Cerebellar nuclear complex (tissue), 1 donor: Measurements from ENCODE around the gene RBL2.
"Not testable (repeated sequence)": the region's sequence is repeated elsewhere in the genome, so short reads cannot be mapped to it uniquely, and the experiment has no call there.

ENCODE experiments used
- DNase-seq, 2 experiments: peaks; one replicate each; lab custom pipeline; 2025; lab: John Stamatoyannopoulos, UW

RBL2 gene, protein sequence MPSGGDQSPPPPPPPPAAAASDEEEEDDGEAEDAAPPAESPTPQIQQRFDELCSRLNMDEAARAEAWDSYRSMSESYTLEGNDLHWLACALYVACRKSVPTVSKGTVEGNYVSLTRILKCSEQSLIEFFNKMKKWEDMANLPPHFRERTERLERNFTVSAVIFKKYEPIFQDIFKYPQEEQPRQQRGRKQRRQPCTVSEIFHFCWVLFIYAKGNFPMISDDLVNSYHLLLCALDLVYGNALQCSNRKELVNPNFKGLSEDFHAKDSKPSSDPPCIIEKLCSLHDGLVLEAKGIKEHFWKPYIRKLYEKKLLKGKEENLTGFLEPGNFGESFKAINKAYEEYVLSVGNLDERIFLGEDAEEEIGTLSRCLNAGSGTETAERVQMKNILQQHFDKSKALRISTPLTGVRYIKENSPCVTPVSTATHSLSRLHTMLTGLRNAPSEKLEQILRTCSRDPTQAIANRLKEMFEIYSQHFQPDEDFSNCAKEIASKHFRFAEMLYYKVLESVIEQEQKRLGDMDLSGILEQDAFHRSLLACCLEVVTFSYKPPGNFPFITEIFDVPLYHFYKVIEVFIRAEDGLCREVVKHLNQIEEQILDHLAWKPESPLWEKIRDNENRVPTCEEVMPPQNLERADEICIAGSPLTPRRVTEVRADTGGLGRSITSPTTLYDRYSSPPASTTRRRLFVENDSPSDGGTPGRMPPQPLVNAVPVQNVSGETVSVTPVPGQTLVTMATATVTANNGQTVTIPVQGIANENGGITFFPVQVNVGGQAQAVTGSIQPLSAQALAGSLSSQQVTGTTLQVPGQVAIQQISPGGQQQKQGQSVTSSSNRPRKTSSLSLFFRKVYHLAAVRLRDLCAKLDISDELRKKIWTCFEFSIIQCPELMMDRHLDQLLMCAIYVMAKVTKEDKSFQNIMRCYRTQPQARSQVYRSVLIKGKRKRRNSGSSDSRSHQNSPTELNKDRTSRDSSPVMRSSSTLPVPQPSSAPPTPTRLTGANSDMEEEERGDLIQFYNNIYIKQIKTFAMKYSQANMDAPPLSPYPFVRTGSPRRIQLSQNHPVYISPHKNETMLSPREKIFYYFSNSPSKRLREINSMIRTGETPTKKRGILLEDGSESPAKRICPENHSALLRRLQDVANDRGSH

DNA sequence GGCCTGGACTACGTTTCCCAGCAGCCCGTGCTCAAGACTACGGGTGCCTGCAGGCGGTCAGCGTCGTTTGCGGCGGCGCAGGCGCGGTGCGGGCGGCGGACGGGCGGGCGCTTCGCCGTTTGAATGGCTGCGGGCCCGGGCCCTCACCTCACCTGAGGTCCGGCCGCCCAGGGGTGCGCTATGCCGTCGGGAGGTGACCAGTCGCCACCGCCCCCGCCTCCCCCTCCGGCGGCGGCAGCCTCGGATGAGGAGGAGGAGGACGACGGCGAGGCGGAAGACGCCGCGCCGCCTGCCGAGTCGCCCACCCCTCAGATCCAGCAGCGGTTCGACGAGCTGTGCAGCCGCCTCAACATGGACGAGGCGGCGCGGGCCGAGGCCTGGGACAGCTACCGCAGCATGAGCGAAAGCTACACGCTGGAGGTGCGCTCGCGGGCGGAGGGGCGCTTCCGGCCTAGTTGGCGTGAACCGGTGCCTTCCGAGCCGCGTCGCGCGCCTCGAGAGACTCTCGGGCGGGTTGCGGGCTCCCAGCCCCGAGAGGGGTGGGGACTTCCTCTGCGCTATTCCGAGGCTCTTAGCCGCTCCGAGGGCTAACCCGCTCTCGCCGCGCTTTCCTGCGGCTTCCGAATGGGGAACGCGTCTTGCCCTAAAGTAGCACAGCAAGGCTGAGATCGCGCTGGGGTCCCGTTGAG is at the start of gene RBL2:
RBL2 (plus strand) TSS at position 95 of the 689 bp plus-strand sequence; CDS start at position 181, 86 bp downstream.
- DNase-seq = no peak

DNA sequence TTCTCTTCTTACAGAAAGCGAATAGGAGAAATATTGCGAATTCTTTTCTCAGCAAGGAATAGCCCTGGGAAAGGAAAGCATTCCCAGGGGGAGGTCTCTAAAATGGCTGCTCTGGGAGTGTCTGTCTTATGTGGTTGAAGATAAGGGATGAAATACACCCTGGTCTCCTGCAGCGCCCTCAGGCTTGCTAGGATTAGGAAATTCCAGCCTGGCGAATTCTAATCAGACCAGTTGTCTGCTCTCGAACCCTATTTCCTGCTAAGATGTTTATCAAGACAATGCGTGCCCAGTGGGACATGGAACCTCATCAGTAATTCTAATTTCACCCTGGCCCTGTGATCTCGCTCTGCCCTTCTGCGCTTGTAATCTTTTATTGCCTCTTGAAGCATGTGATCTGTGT is 49.7 kb upstream of the RBL2 start:
- DNase-seq = not testable (repeated sequence)

DNA sequence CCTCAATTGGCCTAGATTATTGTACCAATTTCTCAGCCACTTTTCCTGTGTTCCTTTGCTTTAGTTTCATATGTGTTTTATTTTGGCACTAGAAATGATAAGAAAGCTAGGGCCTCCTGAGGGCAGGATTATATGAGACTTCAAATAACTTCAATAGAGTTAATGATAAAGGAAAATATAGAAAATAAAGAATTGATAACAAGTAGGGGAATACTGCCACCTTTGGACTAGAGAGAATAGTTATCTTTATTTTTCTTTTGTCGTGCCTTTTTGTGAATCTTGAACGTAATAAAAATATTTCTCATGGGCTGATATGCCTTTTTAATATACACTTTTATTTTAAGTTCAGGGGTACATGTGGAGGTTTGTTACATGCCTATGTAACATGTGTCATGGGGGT is 29.3 kb upstream of the RBL2 start:
- DNase-seq = no peak

DNA sequence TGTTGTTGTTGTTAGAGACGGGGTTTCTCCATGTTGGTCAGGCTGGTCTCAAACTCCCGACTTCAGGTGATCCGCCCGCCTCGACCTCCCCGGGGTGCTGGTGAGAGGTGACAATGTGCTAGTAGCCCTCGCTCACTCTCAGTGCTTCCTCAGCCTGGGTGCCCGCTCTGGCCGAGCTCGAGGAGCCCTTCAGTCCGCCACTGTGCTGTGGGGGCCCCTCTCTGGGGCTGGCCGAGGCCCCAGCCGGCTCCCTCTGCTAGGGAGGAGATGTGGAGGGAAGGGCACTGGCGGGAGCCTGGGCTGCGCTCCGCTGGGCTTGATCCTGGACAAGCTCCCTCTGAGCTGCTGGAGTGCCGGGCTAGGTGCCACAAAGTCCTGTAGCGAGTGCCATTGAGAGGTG is 21.7 kb upstream of the RBL2 start:
- no peak for DNase-seq

DNA sequence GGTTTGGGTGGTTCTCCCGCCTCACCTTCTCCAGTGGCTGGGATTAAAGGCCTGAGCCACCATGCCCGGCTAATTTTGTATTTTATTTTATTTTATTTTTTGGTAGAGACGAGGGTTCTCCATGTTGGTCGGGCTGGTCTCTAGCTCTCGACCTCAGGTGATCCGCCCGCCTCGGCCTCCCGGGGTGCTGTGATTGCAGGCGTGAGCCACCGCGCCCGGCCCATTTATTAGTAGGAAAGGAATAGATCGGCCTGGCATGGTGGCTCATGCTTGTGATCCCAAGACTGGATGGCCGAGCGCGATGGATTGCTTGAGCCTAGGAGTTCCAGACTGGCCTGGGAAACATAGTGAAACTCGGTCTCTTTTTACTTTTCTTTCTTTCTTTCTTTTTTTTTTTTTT is 20.4 kb upstream of the RBL2 start:
- no peak for DNase-seq

DNA sequence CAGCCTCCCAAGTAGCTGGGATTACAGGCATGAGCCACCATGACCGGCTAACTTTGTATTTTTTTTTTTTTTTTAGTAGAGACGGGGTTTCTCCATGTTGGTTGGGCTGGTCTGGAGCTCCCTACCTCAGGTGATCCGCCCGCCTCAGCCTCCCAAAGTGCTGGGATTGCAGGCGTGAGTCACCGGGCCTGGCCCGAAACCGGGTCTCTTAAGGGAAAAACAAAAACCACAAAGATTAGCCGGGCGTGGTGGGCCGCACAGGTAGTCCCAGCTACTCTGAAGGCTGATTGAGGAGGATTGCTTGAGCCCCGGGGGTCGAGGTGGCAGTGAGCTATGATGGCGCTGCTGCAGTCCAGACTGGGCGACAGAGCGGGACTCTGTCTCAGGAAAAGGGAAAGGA is 19.9 kb upstream of the RBL2 start:
- no peak for DNase-seq

DNA sequence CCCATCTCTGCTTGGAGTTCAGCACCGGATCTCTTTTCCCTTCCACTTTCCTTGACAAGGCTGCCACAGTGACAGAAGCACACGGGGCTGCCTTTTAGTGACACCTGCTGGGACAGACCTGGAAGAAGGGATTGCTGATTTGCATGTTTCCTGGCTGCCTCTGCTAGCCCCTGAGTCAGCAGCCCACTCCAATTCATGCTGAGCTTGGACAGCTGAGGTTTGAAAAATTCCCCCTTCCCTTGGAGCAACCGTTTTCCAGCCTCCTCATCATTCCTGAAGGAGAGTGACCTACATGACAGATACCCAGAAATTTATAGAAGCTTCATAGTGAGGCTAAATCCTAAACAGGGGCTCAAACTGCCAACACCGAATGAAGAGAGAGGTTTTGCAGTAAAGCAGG is 18.8 kb upstream of the RBL2 start:
- DNase-seq = no peak

DNA sequence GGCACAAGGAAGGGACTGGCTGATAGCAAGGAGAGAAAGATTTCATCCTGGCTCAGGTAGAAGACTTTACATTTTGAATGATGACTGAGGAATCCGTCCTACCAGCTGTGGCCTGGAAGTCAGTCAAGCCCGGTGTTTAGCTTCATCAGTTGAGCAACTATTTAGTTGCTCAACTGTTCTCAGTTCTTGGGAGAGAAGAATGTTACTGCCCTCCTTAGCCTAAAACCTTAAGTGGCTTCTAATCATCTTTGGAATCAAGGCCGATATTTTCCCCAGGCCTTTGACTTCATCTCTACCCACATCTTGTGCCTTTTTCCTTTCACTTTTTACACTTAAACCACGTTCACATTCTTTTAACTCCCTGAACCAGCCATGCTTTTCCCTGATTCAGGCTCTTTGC is 17.3 kb upstream of the RBL2 start:
- no peak for DNase-seq

DNA sequence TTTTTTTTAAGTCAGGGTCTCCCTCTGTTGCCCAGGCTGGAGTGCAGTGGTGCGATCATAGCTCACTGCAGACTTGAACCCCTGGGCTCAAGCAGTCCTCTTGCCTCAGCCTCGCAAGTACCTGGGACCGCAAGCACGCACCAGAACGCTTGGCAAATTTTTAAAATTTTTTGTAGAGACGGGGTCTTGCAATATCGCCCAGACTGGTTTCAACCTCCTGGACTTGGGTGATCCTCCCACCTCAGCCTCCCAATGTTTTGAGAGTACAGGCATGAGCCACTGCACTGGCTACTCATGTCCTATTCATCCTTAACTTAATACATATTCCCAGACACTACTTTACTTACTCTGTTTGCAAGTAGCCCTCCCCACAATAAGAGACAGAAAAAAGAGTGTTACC is 16.3 kb upstream of the RBL2 start:
- DNase-seq = no peak

DNA sequence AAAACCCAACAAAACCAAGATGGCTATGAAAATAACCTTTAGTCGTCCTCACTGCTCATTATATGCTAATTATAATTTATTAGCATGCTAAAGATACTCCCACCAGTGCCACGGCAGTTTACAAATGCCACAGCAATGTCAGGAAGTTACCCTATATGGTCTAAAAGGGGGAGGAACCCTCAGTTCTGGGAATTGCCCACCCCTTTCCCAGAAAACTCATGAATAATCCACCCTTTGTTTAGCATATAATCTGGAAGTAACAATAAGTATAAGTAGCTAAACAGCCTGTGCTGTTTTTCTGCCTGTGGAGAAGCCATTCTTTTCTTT is 14.9 kb upstream of the RBL2 start:
- not testable (repeated sequence) for DNase-seq

DNA sequence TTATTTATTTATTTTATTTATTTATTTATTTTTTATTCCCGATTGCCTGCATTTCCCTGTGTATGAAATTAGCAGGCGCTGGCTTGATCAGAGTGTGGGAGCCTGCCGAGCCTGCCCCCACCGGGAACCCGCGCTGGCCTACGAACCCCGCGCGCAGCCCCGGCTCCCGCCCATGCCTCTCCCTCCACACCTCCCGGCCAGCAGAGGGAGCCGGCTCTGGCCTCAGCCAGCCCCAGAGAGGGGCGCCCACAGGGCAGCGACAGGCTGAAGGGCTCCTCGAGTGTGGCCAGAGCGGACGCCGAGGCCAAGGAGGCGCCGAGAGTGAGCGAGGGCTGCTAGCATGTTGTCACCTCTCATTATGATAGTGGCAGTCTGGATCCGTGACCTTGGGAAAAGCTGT is 13.0 kb upstream of the RBL2 start:
- DNase-seq = no peak

DNA sequence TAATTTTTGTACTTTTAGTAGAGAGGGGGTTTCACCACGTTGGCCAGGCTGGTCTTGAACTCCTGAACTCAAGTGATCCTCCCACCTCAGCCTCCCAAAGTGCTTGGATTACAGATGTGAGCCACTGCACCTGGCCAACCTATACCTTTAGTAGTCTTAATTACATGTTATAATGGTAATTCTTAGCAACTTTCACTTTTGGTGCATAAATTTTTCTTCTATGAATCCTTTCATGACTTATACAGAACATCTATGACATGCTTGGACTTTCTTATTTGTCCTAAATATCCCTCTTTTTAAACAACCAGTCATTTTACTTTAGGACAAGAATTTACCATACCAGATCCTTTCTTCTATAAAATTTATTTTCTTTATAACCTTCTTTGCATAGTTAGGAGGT is 10.3 kb upstream of the RBL2 start:
- not testable (repeated sequence) for DNase-seq

DNA sequence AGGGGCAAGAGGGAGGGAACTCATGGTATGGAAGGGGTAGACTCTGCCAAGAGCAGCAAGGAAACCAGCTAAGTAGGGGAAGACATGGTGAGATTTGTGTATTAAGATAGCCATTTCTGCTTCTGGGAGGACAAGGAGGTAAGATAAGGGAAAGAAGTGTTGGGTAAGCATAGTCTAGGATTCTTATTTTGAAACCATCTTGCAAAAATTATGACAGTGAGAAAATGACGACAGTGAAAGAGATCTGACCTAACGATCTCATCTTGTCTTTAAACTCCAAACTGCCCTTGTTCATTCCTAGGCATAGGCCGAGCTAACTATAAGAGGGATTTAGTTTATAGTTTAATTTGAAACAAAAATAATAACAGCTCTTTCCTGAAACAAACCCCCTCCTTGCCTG is 5.6 kb upstream of the RBL2 start:
- no peak for DNase-seq

DNA sequence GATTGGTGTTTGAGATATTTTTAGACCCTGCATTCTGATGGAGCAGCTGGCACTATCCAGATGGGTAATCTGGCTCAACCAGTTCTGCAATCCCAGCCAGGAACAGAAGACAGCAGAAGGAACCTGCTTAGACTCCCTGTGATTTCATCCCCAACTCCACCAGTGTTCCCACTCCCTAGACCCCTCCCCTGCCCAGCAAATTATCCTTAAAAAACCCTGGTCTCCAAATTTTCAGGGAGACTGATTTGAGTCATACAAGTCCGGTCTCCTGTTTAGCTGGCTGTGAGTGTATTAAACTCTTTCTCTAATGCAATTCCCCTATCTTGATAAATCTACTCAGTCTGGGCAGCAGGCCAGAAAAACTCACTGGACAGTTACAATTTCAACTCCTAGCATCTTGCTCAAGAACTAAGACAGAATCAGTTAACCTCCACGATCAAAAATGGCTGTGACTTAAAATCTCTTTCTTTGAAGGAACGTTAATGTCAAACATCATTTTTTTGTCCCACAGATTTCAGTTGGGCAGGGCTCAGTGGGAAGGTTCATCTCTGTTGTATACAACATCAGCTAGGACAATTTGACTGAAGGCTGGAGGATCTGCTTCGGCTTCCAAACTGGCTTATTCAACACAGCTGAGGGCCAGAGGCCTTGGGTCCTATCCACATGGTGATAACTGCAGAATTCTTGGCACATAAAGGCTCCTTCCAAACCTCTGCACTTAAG is 4.9 kb upstream of the RBL2 start:
- DNase-seq = no peak

DNA sequence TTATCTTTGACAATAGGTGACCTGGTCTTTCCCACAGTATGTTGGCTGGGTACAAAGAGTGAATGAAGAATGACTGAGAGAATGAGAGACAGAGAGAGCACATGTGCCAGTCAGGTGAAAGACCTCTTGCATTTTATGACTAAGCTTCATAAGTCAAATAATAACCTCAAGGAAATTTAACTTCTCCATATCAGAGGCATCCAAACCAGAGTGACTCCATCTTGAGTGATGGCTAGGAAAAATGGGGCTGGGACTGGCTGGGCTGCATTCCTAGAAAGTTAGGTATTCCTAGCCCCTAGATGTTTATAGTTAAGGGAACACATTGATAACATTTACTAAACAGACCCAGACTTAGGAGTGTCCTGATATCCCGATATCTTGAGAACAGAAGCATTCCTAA is 3.9 kb upstream of the RBL2 start:
- no peak for DNase-seq

DNA sequence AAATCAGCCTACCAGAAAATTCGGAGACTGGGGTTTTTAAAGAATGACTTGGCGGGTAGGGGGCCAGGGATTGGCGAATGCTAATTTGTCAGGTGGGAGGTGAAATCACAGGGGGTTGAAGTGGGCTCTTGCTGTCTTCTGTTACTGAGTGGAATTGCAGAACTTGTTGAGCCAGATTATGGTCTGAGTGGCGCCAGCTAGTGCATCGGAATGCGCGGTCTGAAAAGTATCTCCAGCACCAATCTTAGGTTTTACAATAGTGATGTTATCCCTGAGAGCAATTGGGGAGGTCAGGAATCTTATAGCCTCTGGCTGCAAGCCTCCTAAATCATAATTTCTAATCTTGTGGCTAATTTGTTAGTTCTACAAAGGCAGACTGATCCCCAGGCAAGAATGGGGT is 762 bp upstream of the RBL2 start:
- no peak for DNase-seq

DNA sequence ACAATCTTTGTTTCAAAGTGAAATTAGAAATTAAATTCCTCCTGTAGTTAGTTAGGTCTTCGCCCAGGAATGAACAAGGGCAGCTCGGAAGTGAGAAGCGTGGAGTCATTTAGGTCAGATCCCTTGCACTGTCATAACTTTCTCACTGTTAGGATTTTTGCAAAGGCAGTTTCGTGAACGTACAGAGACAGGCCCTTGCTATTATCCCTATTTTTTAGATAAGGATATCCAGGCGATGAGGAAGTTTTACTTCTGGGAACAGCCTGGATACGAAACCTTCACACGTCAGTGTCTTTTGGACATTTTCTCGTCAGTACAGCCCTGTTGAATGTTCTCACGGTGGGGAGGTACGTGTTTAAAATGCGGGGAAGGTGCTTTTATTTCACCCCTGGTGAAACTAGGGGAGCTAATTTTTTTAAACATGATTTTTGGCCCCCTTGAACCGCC is 318 bp upstream of the RBL2 start:
- DNase-seq = peak in 1 of 2 experiments; percentile 13

DNA sequence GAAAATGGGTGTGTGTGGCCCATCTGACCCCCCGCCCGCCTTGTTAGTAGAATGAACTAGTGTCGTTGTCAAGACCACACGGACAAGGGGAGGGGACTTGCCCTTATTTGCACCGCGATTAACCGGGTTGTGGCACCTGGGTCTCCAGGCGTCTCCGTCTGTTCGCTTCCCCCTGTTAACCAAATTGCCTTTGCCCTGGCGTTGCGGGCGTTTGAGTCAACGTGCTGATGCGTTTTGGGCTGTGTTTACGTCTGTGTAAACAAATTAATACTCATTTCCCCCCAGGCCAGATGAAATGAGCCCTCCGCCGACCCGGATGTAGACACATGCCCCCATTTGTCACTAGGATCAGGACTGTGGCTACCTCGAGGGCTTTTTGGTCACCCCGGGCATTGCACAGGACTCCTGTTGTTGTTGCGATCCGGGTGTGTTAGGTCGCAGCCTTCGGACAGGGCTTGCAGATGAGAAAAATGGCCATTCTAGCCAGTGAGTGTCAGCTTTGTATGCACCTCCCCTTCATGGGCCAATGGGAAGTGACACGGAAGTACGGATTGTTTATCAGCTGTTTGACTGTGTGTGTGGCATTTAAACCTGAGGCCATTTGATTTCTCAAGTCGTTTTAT is 906 bp downstream of the RBL2 start:
- peak in 1 of 2 experiments; percentile 36 for DNase-seq

DNA sequence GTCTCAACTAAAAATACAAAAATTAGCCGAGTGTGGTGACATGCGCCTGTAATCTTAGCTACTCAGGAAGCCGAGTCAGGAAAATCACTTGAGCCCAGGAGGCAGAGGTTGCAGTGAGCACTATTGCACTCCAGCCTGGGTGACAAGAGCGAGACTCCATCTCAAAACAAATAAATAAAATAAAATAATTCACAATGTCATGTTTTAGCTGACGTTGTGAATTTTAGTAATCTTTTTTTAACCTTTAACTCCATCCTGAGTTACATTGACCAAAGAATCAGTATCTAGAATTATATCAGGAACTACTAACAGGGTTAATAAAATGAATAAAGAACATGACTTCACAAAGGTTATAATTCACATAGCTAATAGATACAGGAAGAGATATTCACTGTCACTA is 5.9 kb downstream of the RBL2 start:
- no peak for DNase-seq

DNA sequence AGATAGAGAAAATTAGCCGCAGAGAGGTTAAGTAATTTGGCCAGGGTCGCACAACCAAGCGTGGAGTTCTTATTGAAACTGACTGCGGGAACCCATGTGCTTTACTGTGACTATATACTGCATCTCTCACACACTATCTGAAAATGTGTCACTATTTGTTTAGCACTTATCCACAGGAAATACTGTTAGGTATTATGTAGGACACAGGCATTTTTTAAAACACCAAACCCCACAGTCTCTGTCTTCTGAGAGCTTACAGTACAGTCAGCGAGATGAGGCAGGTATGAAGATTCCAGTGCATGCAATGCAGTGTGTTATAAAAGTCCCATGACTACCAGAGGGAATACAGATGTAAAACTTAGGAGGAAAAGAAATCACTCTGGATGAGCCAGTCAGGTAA is 11.3 kb downstream of the RBL2 start:
- DNase-seq = no peak

DNA sequence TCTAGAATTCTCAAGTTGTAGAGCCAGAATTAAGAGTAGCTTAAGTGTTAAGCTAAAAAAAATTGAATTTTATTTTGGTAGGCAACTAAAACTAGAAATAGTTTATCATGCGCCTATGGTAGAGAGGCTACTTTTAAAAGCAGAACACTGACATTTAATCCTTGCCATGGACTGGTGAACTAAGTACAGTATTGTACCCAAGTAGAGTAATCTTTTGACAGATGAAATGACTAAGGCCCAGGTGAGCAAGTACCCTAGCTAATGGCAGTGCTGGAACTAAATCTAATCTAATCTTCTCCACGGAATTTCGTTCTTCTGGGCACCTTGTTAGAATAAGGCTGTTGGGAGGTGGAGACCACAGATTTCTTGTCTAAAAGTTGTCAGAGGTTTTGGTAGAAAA is 11.8 kb downstream of the RBL2 start:
- no peak for DNase-seq
